ENCODE data around the gene IL17RD. TPM values are rescaled to one million over a fixed set of nuclear protein-coding genes. Genes with fewer than 3 reads are reported as not detected.

IL17RD gene
- total RNA-seq, 1 donor from 2014 or later = 30.3 TPM

DNA sequence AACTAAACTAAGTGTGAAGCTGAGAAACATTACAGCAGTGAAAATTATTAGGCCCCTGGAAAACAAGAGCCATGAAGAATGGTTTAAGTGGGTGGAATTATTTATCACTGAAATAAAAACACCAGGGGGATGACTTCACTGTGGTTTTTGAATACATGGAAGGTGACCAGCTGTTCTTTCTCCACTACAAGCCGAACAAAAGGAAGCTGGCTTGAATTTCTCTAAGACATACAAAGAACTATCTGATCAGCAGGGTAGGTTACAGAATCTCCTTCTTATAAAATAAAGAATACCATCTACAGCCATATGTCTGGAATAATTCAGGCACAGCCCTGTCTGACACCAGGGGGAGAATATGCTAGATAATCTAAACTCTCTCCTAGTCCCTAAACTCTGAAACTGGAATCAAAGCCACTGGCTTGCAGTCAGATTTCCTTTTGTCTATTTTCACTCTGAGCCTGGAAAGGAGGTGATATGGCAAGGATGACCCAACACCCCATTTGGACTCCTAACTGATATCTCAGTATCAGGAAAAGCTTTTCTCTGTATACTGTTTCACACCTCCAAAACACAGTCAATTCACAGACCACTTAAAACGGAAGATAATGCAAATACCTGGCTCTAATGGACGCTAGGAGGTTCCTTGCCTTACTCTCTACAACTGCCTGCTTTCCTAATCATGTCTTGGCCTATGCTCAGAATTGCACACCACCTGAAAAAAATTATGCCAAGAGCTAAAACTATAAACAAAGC, 73.5 kb downstream of the IL17RD start:
- Mint-ChIP-seq H3K36me3 (peaks cover 20% of the 10 kb centered on the region), H3K9me3 (no peaks in the 10 kb centered on the region), H3K4me1 (no peaks in the 10 kb centered on the region), H3K4me3 (no peak overlapping the region), H3K27me3 (ENCODE audit: low read depth) (no peaks in the 10 kb centered on the region), H3K27ac (no peak overlapping the region)
- no peak for TF ChIP-seq CTCF (IDR thresholded peaks at IDR 0.05; ENCODE audit: unreplicated experiment)
- no peak for DNase-seq (ENCODE audit: low spot score in 2 of 2, unreplicated experiment in 2 of 2)

- DNase-seq (ENCODE audit: low spot score in 2 of 2, unreplicated experiment in 2 of 2) = no peak
- Mint-ChIP-seq H3K27me3 (ENCODE audit: low read depth) (no peaks in the 10 kb centered on the region), H3K36me3 (peaks cover 7% of the 10 kb centered on the region), H3K4me1 (no peaks in the 10 kb centered on the region), H3K4me3 (no peak overlapping the region), H3K9me3 (no peaks in the 10 kb centered on the region), H3K27ac (no peak overlapping the region)
- no peak for TF ChIP-seq CTCF (IDR thresholded peaks at IDR 0.05; ENCODE audit: unreplicated experiment)
Observed at GRCh38 chr3:57089043-57089442, 76.1 kb downstream of the IL17RD start.

- H3K27ac Mint-ChIP-seq = no peak overlapping the region
- no peak overlapping the region for H3K4me3 Mint-ChIP-seq
- peaks cover 2% of the 10 kb centered on the region for H3K36me3 Mint-ChIP-seq
- no peak for DNase-seq (ENCODE audit: low spot score in 2 of 2, unreplicated experiment in 2 of 2)
- no peaks in the 10 kb centered on the region for H3K4me1 Mint-ChIP-seq
- H3K9me3 Mint-ChIP-seq = no peaks in the 10 kb centered on the region
- no peaks in the 10 kb centered on the region for H3K27me3 Mint-ChIP-seq (ENCODE audit: low read depth)
- TF ChIP-seq CTCF (IDR thresholded peaks at IDR 0.05; ENCODE audit: unreplicated experiment) = no peak
Observed at GRCh38 chr3:57088503-57088902, 76.7 kb downstream of the IL17RD start.

GRCh38 chr3:57087361-57088092, 77.6 kb downstream of the IL17RD start:
- no peak for DNase-seq (ENCODE audit: low spot score in 2 of 2, unreplicated experiment in 2 of 2)
- Mint-ChIP-seq H3K4me1 (no peaks in the 10 kb centered on the region), H3K36me3 (no peaks in the 10 kb centered on the region), H3K27me3 (ENCODE audit: low read depth) (no peaks in the 10 kb centered on the region), H3K4me3 (no peak overlapping the region), H3K27ac (no peak overlapping the region), H3K9me3 (no peaks in the 10 kb centered on the region)
- no peak for TF ChIP-seq CTCF (IDR thresholded peaks at IDR 0.05; ENCODE audit: unreplicated experiment)

GRCh38 chr3:57086201-57086600, 79.0 kb downstream of the IL17RD start:
- no peaks in the 10 kb centered on the region for H3K36me3 Mint-ChIP-seq
- no peak for DNase-seq (ENCODE audit: low spot score in 2 of 2, unreplicated experiment in 2 of 2)
- no peaks in the 10 kb centered on the region for H3K9me3 Mint-ChIP-seq
- H3K4me1 Mint-ChIP-seq = no peaks in the 10 kb centered on the region
- H3K4me3 Mint-ChIP-seq = no peak overlapping the region
- TF ChIP-seq CTCF (IDR thresholded peaks at IDR 0.05; ENCODE audit: unreplicated experiment) = no peak
- H3K27me3 Mint-ChIP-seq (ENCODE audit: low read depth) = no peaks in the 10 kb centered on the region
- H3K27ac Mint-ChIP-seq = no peak overlapping the region
